Sigmoid colon (tissue), 7 donors: Measurements from ENCODE around the gene LST1. TPM values are rescaled to one million over a fixed set of nuclear protein-coding genes. Genes with fewer than 3 reads are reported as not detected.

Experiments
- DNase-seq: peaks from one replicate; pipeline ENCODE4 v3.0.0-alpha.2; 2019
- H3K27ac ChIP-seq, 4 donors: fragments of 200-600 bp; sonication (generic); one replicate each; pipeline ENCODE4 v1.5.1; 2016 to 2019; ENCODE audit warnings: mild to moderate bottlenecking in 1 of 4
- H3K27me3 ChIP-seq, 3 donors: fragments of 200-600 bp; sonication (generic); one replicate each; pipeline ENCODE4 v1.5.1; 2019; ENCODE audit warnings: mild to moderate bottlenecking in 1 of 3
- H3K36me3 ChIP-seq, 4 donors: fragments of 200-600 bp; sonication (generic); one replicate each; pipeline ENCODE4 v1.5.1; 2016 to 2019
- H3K4me1 ChIP-seq, 4 donors: fragments of 200-600 bp; sonication (generic); one replicate each; pipeline ENCODE4 v1.5.1; 2017 to 2019
- H3K4me3 ChIP-seq, 4 donors: fragments of 200-600 bp; sonication (generic); one replicate each; pipeline ENCODE4 v1.5.1; 2017 to 2019; ENCODE audit warnings: mild to moderate bottlenecking in 2 of 4, moderate library complexity in 1 of 4
- H3K9me3 ChIP-seq, 4 donors: fragments of 200-600 bp in 3 of 4; sonication (generic) in 3 of 4; one replicate each; pipeline versions ENCODE4 v1.5.1 to v1.6.1; 2013 to 2019
- CTCF ChIP-seq, 4 experiments: fragments of 450-650 bp in 3 of 4; fragments of 200-600 bp in 1 of 4; IDR thresholded peaks; one replicate each; pipeline ENCODE4 v1.5.1; 2016 to 2019; ENCODE audit warnings: antibody characterized with exemption in 4 of 4, mild to moderate bottlenecking in 3 of 4, moderate library complexity in 2 of 4
- EP300 ChIP-seq, 4 donors: sonication (generic); formaldehyde crosslinking; IDR thresholded peaks; one replicate each; pipeline ENCODE4 v1.6.1; 2017; ENCODE audit warnings: antibody characterized with exemption in 4 of 4
- POLR2A ChIP-seq, 2 donors: fragments of 450-650 bp; IDR thresholded peaks; one replicate each; pipeline ENCODE4 v1.6.1; 2016; ENCODE audit warnings: antibody characterized with exemption in 2 of 2, mild to moderate bottlenecking in 2 of 2, moderate library complexity in 2 of 2
- POLR2AphosphoS5 ChIP-seq, 4 donors: sonication (generic); formaldehyde crosslinking; IDR thresholded peaks; one replicate each; pipeline ENCODE4 v1.6.1; 2017; ENCODE audit warnings: antibody characterized with exemption in 4 of 4
- WGBS, 2 donors: extraction: QIAGEN DNeasy Blood & Tissue Kit; methylation state at CpG; one replicate each; pipeline ENCODE4 v1.1.7; 2013; 5-methylcytosine and 5-hydroxymethylcytosine counted together
- intact Hi-C: fragments of 100-400 bp; cut with DNase I; formaldehyde crosslinking; loops from one replicate; pipeline ENCODE4 v1.15.1; 2023
- polyA plus RNA-seq, 3 donors: library from polyadenylated mRNA; stranded (reverse); fragments of 200-250 nt; gene quantifications; one replicate each; pipeline ENCODE4 v1.2.3, GENCODE V29; 2013
- total RNA-seq, 4 donors: library from RNA; depleted of rRNA; stranded (reverse); fragments of >200 nt; gene quantifications; one replicate each; pipeline ENCODE4 v1.1.0, GENCODE V29; 2016
- donor health status: healthy with polysubstance abuse.
- donor health status: Bipolar disorder and iron deficiency.
- donor health status: healthy.

Gene LST1
- total and polyA plus RNA-seq, 7 donors: 1.7 to 34.2 (median 17.0) TPM

GRCh38 chr6:31580438-31580740 is 5.7 kb upstream of the LST1 start:
- 35 to 53% methylated on average over 11 of the region's 11 CpGs for WGBS, 2 donors
- Histone ChIP-seq H3K36me3 (no peaks in the 10 kb centered on the region), H3K27ac (peak overlapping the region; percentile 80 to 87 (median 84)), H3K4me1 (peaks cover 0 to 21% (median 17%) of the 10 kb centered on the region in 4 donors), H3K27me3 (no peaks in the 10 kb centered on the region), H3K4me3 (peak overlapping the region; percentile 50 to 85 (median 70)), H3K9me3 (no peaks in the 10 kb centered on the region)
- DNase-seq: no peak
- intact Hi-C loops: loop anchor here (2.0 kb wide), 1 partner anchor 34 kb away; the partner anchor contains the start of genes ATP6V1G2 and NFKBIL1
- TF ChIP-seq CTCF (IDR thresholded peaks at IDR 0.05) (no peak), POLR2AphosphoS5 (IDR thresholded peaks at IDR 0.05) (no peak), EP300 (IDR thresholded peaks at IDR 0.05) (no peak)

- Histone ChIP-seq H3K4me1 (peaks cover 0 to 21% (median 17%) of the 10 kb centered on the region in 4 donors), H3K9me3 (no peaks in the 10 kb centered on the region), H3K27me3 (no peaks in the 10 kb centered on the region), H3K36me3 (no peaks in the 10 kb centered on the region), H3K4me3 (peak overlapping the region; percentile 50 to 85 (median 70)), H3K27ac (peak overlapping the region; percentile 80 to 87 (median 84))
- WGBS, 2 donors: 0 to 1% methylated on average over 62 of the region's 62 CpGs
- peak; percentile 94 for DNase-seq
- peak in 1 of 2 donors; percentile 33 for TF ChIP-seq POLR2A (IDR thresholded peaks at IDR 0.05)
- TF ChIP-seq CTCF (IDR thresholded peaks at IDR 0.05): peak; percentile 86 to 96 (median 90)
- TF ChIP-seq POLR2AphosphoS5 (IDR thresholded peaks at IDR 0.05): peak in 3 of 4 donors; percentile 59 to 76 (median 72)
- TF ChIP-seq EP300 (IDR thresholded peaks at IDR 0.05): no peak
- intact Hi-C loops: loop anchor here (1.0 to 2.0 kb wide), 2 partner anchors 17 to 34 kb away; partner anchors contain the start of genes ATP6V1G2 and NFKBIL1
Observed at GRCh38 chr6:31580807-31581433, 5.2 kb upstream of the LST1 start.

- TF ChIP-seq EP300 (IDR thresholded peaks at IDR 0.05) (no peak), CTCF (IDR thresholded peaks at IDR 0.05) (no peak), POLR2A (IDR thresholded peaks at IDR 0.05) (no peak), POLR2AphosphoS5 (IDR thresholded peaks at IDR 0.05) (no peak)
- 13 to 23% methylated on average over 21 of the region's 21 CpGs for WGBS, 2 donors
- intact Hi-C loops: loop anchor here (1.0 to 2.0 kb wide), 2 partner anchors 17 to 35 kb away; partner anchors contain the start of genes ATP6V1G2 and NFKBIL1
- Histone ChIP-seq H3K9me3 (no peaks in the 10 kb centered on the region), H3K36me3 (no peaks in the 10 kb centered on the region), H3K27ac (peak overlapping the region; percentile 80 to 87 (median 84)), H3K4me1 (peaks cover 0 to 19% (median 16%) of the 10 kb centered on the region in 4 donors), H3K4me3 (peak overlapping the region; percentile 50 to 85 (median 70)), H3K27me3 (peaks cover 0 to under 1% (median under 1%) of the 10 kb centered on the region in 3 donors)
- no peak for DNase-seq
Observed at GRCh38 chr6:31581434-31582229, 4.4 kb upstream of the LST1 start.

GRCh38 chr6:31582230-31582643 is 3.8 kb upstream of the LST1 start, which contains the start of gene LTB:
TSS of gene LTB (minus strand) at chr6:31582424. CDS start at chr6:31582417, 7 bp downstream.
- DNase-seq: no peak
- H3K36me3 ChIP-seq: no peaks in the 10 kb centered on the region
- TF ChIP-seq POLR2A (IDR thresholded peaks at IDR 0.05) (no peak), POLR2AphosphoS5 (IDR thresholded peaks at IDR 0.05) (no peak), CTCF (IDR thresholded peaks at IDR 0.05) (no peak), EP300 (IDR thresholded peaks at IDR 0.05) (no peak)
- H3K4me3 ChIP-seq: peak within 1 kb of the TSS; percentile 50 to 85 (median 70)
- H3K27ac ChIP-seq: peak within 1 kb of the TSS; percentile 80 to 87 (median 84)
- 36 to 40% methylated on average over 3 of the region's 3 CpGs for WGBS, 2 donors
- intact Hi-C loops: no loop called here
- no peaks in the 10 kb centered on the region for H3K9me3 ChIP-seq
- H3K27me3 ChIP-seq: peaks cover 0 to 6% (median 5%) of the 10 kb centered on the region in 3 donors
- peaks cover 0 to 19% (median 16%) of the 10 kb centered on the region in 4 donors for H3K4me1 ChIP-seq
